Gastrocnemius medialis (tissue), 4 donors: ENCODE measurements around the gene WDFY4. TPM values are rescaled to one million over a fixed set of nuclear protein-coding genes. Genes with fewer than 3 reads are reported as not detected.

Source experiments
- ATAC-seq, 2 donors: fragments of 150-250 bp; one replicate each; pipeline ENCODE4 v1.9.1; 2016
- DNase-seq, 2 donors: peaks; one replicate each; pipeline ENCODE4 v3.0.0-alpha.2; 2019
- H3K27ac ChIP-seq, 4 donors: fragments of 200-600 bp; sonication (generic); 1 replicate in 1 of 4; 2 replicates in 3 of 4; pipeline ENCODE4 v1.5.1; 2016 to 2018; ENCODE audit warnings: mild to moderate bottlenecking in 2 of 4, moderate library complexity in 1 of 4
- H3K27me3 ChIP-seq, 3 donors: fragments of 200-600 bp; sonication (generic) in 2 of 3; 1 replicate in 1 of 3; 2 replicates in 2 of 3; pipeline versions ENCODE4 v1.5.1 to v1.6.0; 2016 to 2019; ENCODE audit warnings: mild to moderate bottlenecking in 1 of 3, moderate library complexity in 1 of 3
- H3K36me3 ChIP-seq, 2 donors: fragments of 200-600 bp; sonication (generic) in 1 of 2; one replicate each; pipeline ENCODE4 v1.5.1; 2017 to 2018
- H3K4me1 ChIP-seq, 2 donors: fragments of 200-600 bp; sonication (generic) in 1 of 2; one replicate each; pipeline ENCODE4 v1.5.1; 2016 to 2017; ENCODE audit warnings: mild to moderate bottlenecking in 2 of 2
- H3K4me3 ChIP-seq, 4 donors: fragments of 200-600 bp; sonication (generic) in 3 of 4; 1 replicate in 1 of 4; 2 replicates in 3 of 4; pipeline ENCODE4 v1.5.1; 2016 to 2019; ENCODE audit warnings: mild to moderate bottlenecking in 2 of 4
- H3K9me3 ChIP-seq, 3 donors: fragments of 200-600 bp; sonication (generic) in 2 of 3; 1 replicate in 1 of 3; 2 replicates in 2 of 3; pipeline ENCODE4 v1.5.1; 2016 to 2019
- POLR2A ChIP-seq, 2 donors: fragments of 450-650 bp; IDR thresholded peaks; one replicate each; pipeline ENCODE4 v1.6.1; 2017; ENCODE audit warnings: antibody characterized with exemption in 2 of 2, mild to moderate bottlenecking in 2 of 2, moderate library complexity in 2 of 2
- in situ Hi-C, 4 donors: fragments of 200-750 bp; cut with MboI; loops; one replicate each; pipeline versions ENCODE4 v1.15.0 to v1.8.0; 2017; ENCODE audit warnings: low sequenced_read_pairs in 4 of 4
- intact Hi-C: fragments of 100-400 bp; cut with DNase I; formaldehyde crosslinking; loops from one replicate; pipeline ENCODE4 v1.15.1; 2023; ENCODE audit warnings: low total_unique reads
- total RNA-seq, 4 donors: library from RNA; depleted of rRNA; stranded (reverse); fragments of >200 nt; gene quantifications; one replicate each; pipeline versions ENCODE4 v1.1.0 to v1.2.3, GENCODE V29; 2016
- TF ChIP-seq, protein P1 (sequence below), 5 experiments: fragments of 450-650 bp in 3 of 5; fragments of 200-600 bp in 2 of 5; sonication (generic) in 2 of 5; IDR thresholded peaks in 4 of 5; conservative IDR thresholded peaks in 1 of 5; 1 replicate in 4 of 5; 2 replicates in 1 of 5; pipeline ENCODE4 v1.5.1; 2016 to 2019; ENCODE audit warnings: antibody characterized with exemption in 5 of 5, mild to moderate bottlenecking in 3 of 5, moderate library complexity in 3 of 5

Gene WDFY4
- total RNA-seq, 4 donors from 2014 or later: 0.29 to 0.94 (median 0.59) TPM

GRCh38 chr10:48872234-48872633, 187.6 kb downstream of the WDFY4 start:
- H3K4me3 ChIP-seq: no peak overlapping the region
- in situ Hi-C loops (no loop called here), intact Hi-C loops (no loop called here)
- no peaks in the 10 kb centered on the region for H3K27me3 ChIP-seq
- no peaks in the 10 kb centered on the region for H3K9me3 ChIP-seq
- no peak for DNase-seq
- H3K27ac ChIP-seq: no peak overlapping the region
- no peaks in the 10 kb centered on the region for H3K36me3 ChIP-seq
- H3K4me1 ChIP-seq: no peaks in the 10 kb centered on the region
- TF ChIP-seq, protein P1, sequence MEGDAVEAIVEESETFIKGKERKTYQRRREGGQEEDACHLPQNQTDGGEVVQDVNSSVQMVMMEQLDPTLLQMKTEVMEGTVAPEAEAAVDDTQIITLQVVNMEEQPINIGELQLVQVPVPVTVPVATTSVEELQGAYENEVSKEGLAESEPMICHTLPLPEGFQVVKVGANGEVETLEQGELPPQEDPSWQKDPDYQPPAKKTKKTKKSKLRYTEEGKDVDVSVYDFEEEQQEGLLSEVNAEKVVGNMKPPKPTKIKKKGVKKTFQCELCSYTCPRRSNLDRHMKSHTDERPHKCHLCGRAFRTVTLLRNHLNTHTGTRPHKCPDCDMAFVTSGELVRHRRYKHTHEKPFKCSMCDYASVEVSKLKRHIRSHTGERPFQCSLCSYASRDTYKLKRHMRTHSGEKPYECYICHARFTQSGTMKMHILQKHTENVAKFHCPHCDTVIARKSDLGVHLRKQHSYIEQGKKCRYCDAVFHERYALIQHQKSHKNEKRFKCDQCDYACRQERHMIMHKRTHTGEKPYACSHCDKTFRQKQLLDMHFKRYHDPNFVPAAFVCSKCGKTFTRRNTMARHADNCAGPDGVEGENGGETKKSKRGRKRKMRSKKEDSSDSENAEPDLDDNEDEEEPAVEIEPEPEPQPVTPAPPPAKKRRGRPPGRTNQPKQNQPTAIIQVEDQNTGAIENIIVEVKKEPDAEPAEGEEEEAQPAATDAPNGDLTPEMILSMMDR (IDR thresholded peaks at IDR 0.05 in 4 of 5, conservative IDR thresholded peaks at IDR 0.05 in 1 of 5): no peak
- TF ChIP-seq POLR2A (IDR thresholded peaks at IDR 0.05): no peak
- no peak for ATAC-seq

DNA sequence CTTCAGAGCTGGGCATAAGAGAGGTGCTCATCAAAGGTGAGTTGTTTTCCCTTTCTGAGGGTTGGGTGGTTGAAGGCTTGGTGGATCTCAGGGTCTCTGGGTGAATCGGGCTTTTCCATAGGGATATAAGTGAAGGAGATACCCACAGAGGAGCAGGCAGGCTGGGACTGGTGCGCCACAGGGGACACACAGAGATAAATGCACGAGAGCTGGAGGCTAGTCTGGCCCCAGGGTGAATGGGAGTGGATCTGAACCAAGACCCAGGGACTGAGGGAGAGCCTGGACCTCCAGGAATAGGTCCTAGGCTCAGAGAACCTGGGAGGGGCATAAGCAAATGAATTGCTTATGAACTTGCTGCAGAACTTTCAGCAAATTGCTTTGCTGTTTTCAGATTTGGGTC, 193.4 kb downstream of the WDFY4 start:
- in situ Hi-C loops (no loop called here), intact Hi-C loops (no loop called here)
- DNase-seq (no peak), ATAC-seq (no peak)
- Histone ChIP-seq H3K4me3 (no peak overlapping the region), H3K4me1 (no peaks in the 10 kb centered on the region), H3K27me3 (no peaks in the 10 kb centered on the region), H3K27ac (no peak overlapping the region), H3K36me3 (no peaks in the 10 kb centered on the region), H3K9me3 (no peaks in the 10 kb centered on the region)
- no peak for TF ChIP-seq POLR2A (IDR thresholded peaks at IDR 0.05)
- TF ChIP-seq, protein P1 (IDR thresholded peaks at IDR 0.05 in 4 of 5, conservative IDR thresholded peaks at IDR 0.05 in 1 of 5): no peak

GRCh38 chr10:48879451-48879850, 194.8 kb downstream of the WDFY4 start:
- H3K27ac ChIP-seq: no peak overlapping the region
- H3K27me3 ChIP-seq: no peaks in the 10 kb centered on the region
- TF ChIP-seq POLR2A (IDR thresholded peaks at IDR 0.05): no peak
- TF ChIP-seq, protein P1 (IDR thresholded peaks at IDR 0.05 in 4 of 5, conservative IDR thresholded peaks at IDR 0.05 in 1 of 5): no peak
- intact Hi-C loops (no loop called here), in situ Hi-C loops (no loop called here)
- H3K9me3 ChIP-seq: no peaks in the 10 kb centered on the region
- ATAC-seq (no peak), DNase-seq (no peak)
- no peak overlapping the region for H3K4me3 ChIP-seq
- no peaks in the 10 kb centered on the region for H3K4me1 ChIP-seq
- H3K36me3 ChIP-seq: no peaks in the 10 kb centered on the region

DNA sequence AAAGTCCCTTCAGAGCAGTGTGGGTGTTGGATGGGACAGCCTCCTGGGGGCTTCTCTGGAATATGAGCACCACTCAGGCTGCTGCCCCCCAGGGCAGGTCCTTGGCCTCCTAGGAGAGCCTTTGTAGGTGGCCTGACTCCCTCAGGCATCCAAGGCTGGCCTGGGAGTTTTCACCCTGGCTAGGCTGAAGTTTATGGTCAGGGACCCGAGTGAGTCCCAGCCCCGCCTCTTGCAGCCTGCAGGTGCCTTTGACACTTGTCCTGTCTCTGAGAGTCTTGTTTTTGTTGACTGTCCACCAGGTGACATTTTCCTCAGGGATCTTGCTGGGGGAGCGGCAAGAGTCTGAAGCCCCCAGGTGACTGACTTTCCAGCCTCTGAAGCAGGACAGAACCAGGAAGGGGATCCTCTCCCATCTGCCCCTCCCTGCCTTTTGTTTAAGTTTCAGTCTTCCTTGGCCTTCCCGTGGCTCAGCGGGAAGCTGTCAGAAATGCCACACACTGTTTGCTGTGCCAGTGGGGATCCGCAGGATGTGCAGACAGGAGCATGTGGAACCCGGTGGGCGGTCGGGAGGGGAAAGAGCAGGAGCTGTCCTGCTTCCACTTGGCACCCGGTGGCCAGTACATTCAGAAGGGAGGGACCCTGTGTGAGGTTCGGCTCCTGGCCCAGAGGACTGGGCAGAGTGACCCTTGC, 195.5 kb downstream of the WDFY4 start:
- H3K9me3 ChIP-seq: no peaks in the 10 kb centered on the region
- ATAC-seq (no peak), DNase-seq (no peak)
- no peak overlapping the region for H3K27ac ChIP-seq
- intact Hi-C loops: no loop called here
- H3K4me1 ChIP-seq: no peaks in the 10 kb centered on the region
- no peak overlapping the region for H3K4me3 ChIP-seq
- in situ Hi-C loops: no loop called here
- TF ChIP-seq POLR2A (IDR thresholded peaks at IDR 0.05): no peak
- TF ChIP-seq, protein P1 (IDR thresholded peaks at IDR 0.05 in 4 of 5, conservative IDR thresholded peaks at IDR 0.05 in 1 of 5): no peak
- no peaks in the 10 kb centered on the region for H3K27me3 ChIP-seq
- H3K36me3 ChIP-seq: no peaks in the 10 kb centered on the region

DNA sequence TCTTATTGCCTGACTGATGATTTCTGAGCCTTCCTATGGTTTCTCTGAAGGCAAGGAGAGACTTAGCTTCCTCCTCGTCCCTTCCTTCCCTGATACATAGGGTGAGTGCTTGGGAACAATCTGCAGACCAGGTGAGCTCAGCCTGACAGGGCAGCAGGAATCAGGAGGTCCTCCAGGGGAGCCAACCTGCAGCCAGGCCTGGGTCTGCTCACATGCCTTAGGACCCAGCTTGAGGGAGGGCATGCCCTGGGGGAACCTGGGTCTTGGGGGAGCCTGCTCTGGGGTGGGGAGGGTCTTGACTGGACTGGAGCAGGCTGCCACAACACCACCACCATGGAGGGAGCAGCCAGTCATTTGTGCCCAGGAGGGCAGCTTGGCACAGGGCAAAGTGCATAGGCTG, 197.3 kb downstream of the WDFY4 start:
- Histone ChIP-seq H3K27ac (no peak overlapping the region), H3K27me3 (no peaks in the 10 kb centered on the region), H3K4me1 (no peaks in the 10 kb centered on the region), H3K9me3 (no peaks in the 10 kb centered on the region), H3K36me3 (no peaks in the 10 kb centered on the region), H3K4me3 (no peak overlapping the region)
- intact Hi-C loops: no loop called here
- ATAC-seq (no peak), DNase-seq (no peak)
- no peak for TF ChIP-seq POLR2A (IDR thresholded peaks at IDR 0.05)
- TF ChIP-seq, protein P1 (IDR thresholded peaks at IDR 0.05 in 4 of 5, conservative IDR thresholded peaks at IDR 0.05 in 1 of 5): no peak
- in situ Hi-C loops: no loop called here
